Esophagus muscularis mucosa (tissue), 4 donors: ENCODE data around the gene RAB11FIP3. TPM values are rescaled to one million over a fixed set of nuclear protein-coding genes. Genes with fewer than 3 reads are reported as not detected.

Experiments used
- DNase-seq: peaks from one replicate; pipeline ENCODE4 v3.0.0-alpha.2; 2017; ENCODE audit errors: extremely low spot score
- H3K27ac ChIP-seq, 4 donors: fragments of 200-600 bp; sonication (generic); replicated peaks in 1 of 4; 1 replicate in 3 of 4; 2 replicates in 1 of 4; pipeline ENCODE4 v1.5.1; 2016 to 2019; ENCODE audit warnings: mild to moderate bottlenecking in 1 of 4
- H3K27me3 ChIP-seq, 4 donors: fragments of 200-600 bp; sonication (generic); one replicate each; pipeline versions ENCODE4 v1.5.1 to v1.6.0; 2016 to 2019
- H3K36me3 ChIP-seq, 4 donors: fragments of 200-600 bp; sonication (generic); one replicate each; pipeline ENCODE4 v1.5.1; 2016 to 2019
- H3K4me1 ChIP-seq, 4 donors: fragments of 200-600 bp; sonication (generic); one replicate each; pipeline ENCODE4 v1.5.1; 2016 to 2019
- H3K4me3 ChIP-seq, 4 donors: fragments of 200-600 bp; sonication (generic); 1 replicate in 2 of 4; 2 replicates in 2 of 4; pipeline ENCODE4 v1.5.1; 2016 to 2019; ENCODE audit warnings: mild to moderate bottlenecking in 4 of 4, moderate library complexity in 1 of 4
- H3K9me3 ChIP-seq, 4 donors: fragments of 200-600 bp; sonication (generic); 1 replicate in 3 of 4; 2 replicates in 1 of 4; pipeline ENCODE4 v1.5.1; 2016 to 2019
- CTCF ChIP-seq, 3 experiments: fragments of 200-600 bp in 2 of 3; fragments of 450-650 bp in 1 of 3; sonication (generic) in 2 of 3; IDR thresholded peaks; one replicate each; pipeline ENCODE4 v1.5.1; 2017 to 2019; ENCODE audit warnings: antibody characterized with exemption in 3 of 3, mild to moderate bottlenecking in 2 of 3, moderate library complexity in 1 of 3
- EP300 ChIP-seq: sonication (generic); formaldehyde crosslinking; IDR thresholded peaks from one replicate; pipeline ENCODE4 v1.6.1; 2017; ENCODE audit warnings: antibody characterized with exemption
- POLR2A ChIP-seq: fragments of 450-650 bp; IDR thresholded peaks from one replicate; pipeline ENCODE4 v1.6.1; 2017; ENCODE audit warnings: antibody characterized with exemption, moderate library complexity, mild to moderate bottlenecking, low read depth
- POLR2AphosphoS5 ChIP-seq, 2 donors: sonication (generic); formaldehyde crosslinking; IDR thresholded peaks; one replicate each; pipeline ENCODE4 v1.6.1; 2017; ENCODE audit warnings: antibody characterized with exemption in 2 of 2
- WGBS: methylation state at CpG from one replicate; pipeline ENCODE4 v1.1.5; 2018; 5-methylcytosine and 5-hydroxymethylcytosine counted together
- intact Hi-C: fragments of 100-400 bp; cut with DNase I; formaldehyde crosslinking; loops from one replicate; pipeline ENCODE4 v1.15.1; 2023
- total RNA-seq, 4 donors: library from RNA; depleted of rRNA; stranded (reverse); fragments of >200 nt; gene quantifications; one replicate each; pipeline versions ENCODE4 v1.1.0 to v1.2.1, GENCODE V29; 2016

Gene RAB11FIP3
- total RNA-seq, 4 donors from 2014 or later = 50.3 to 77.9 (median 58.8) TPM

- WGBS = 12% methylated on average over 19 of the region's 31 CpGs
- peaks cover 0 to 4% (median 0%) of the 10 kb centered on the region in 4 donors for H3K36me3 ChIP-seq
- H3K4me3 ChIP-seq = peak overlapping the region; percentile 80 to 87 (median 82)
- intact Hi-C loops = loop anchor here (10.0 kb wide), 1 partner anchor 100 kb away; the partner anchor contains the start of gene CAPN15
- H3K9me3 ChIP-seq = no peaks in the 10 kb centered on the region
- peak overlapping the region; percentile 91 to 97 (median 94) for H3K27ac ChIP-seq
- no peak for TF ChIP-seq POLR2AphosphoS5 (IDR thresholded peaks at IDR 0.05)
- no peak for TF ChIP-seq CTCF (IDR thresholded peaks at IDR 0.05)
- peak; percentile 27 for TF ChIP-seq EP300
- TF ChIP-seq POLR2A = peak; percentile 39
- DNase-seq = no peak
- peaks cover 26 to 59% (median 57%) of the 10 kb centered on the region in 4 donors for H3K4me1 ChIP-seq
- H3K27me3 ChIP-seq = no peaks in the 10 kb centered on the region
These were observed 797 bp upstream of the RAB11FIP3 start for GRCh38 chr16:424623-425081.

- Histone ChIP-seq H3K4me3 (peak overlapping the region; percentile 80 to 87 (median 82)), H3K27me3 (no peaks in the 10 kb centered on the region), H3K36me3 (peaks cover 0 to 4% (median 0%) of the 10 kb centered on the region in 4 donors), H3K9me3 (no peaks in the 10 kb centered on the region), H3K27ac (peak overlapping the region; percentile 91 to 97 (median 94)), H3K4me1 (peaks cover 26 to 67% (median 63%) of the 10 kb centered on the region in 4 donors)
- TF ChIP-seq CTCF (IDR thresholded peaks at IDR 0.05) (no peak), POLR2AphosphoS5 (IDR thresholded peaks at IDR 0.05) (no peak), EP300 (no peak), POLR2A (no peak)
- WGBS = no CpG with 5 or more reads among the region's 63 CpGs
- DNase-seq = no peak
- intact Hi-C loops = loop anchor here (10.0 kb wide), 1 partner anchor 99 kb away; the partner anchor contains the start of gene CAPN15
These were observed 278 bp downstream of the RAB11FIP3 start for GRCh38 chr16:425740-426114.

- intact Hi-C loops = loop anchor here (10.0 kb wide), 1 partner anchor 98 kb away; the partner anchor contains the start of gene CAPN15
- DNase-seq = no peak
- no peaks in the 10 kb centered on the region for H3K27me3 ChIP-seq
- H3K4me1 ChIP-seq = peaks cover 26 to 70% (median 63%) of the 10 kb centered on the region in 4 donors
- peaks cover 0 to 4% (median 0%) of the 10 kb centered on the region in 4 donors for H3K36me3 ChIP-seq
- peak overlapping the region; percentile 91 to 97 (median 94) for H3K27ac ChIP-seq
- 0% methylated on average over 43 of the region's 97 CpGs for WGBS
- H3K9me3 ChIP-seq = no peaks in the 10 kb centered on the region
- H3K4me3 ChIP-seq = peak overlapping the region; percentile 80 to 87 (median 82)
- TF ChIP-seq CTCF (IDR thresholded peaks at IDR 0.05) (no peak), POLR2AphosphoS5 (IDR thresholded peaks at IDR 0.05) (no peak), EP300 (no peak), POLR2A (no peak)
These were observed 861 bp downstream of the RAB11FIP3 start for GRCh38 chr16:426115-426905.

GRCh38 chr16:426906-427249 is 1.4 kb downstream of the RAB11FIP3 start:
- TF ChIP-seq POLR2A = no peak
- TF ChIP-seq EP300 = no peak
- TF ChIP-seq POLR2AphosphoS5 (IDR thresholded peaks at IDR 0.05) = no peak
- no peak for TF ChIP-seq CTCF (IDR thresholded peaks at IDR 0.05)
- H3K27ac ChIP-seq = peak overlapping the region in 3 of 4 donors; percentile 91 to 97 (median 92)

More at GRCh38 chr16:426906-427249, 1.4 kb downstream of the RAB11FIP3 start:
- Histone ChIP-seq H3K36me3 (peaks cover 0 to 4% (median 0%) of the 10 kb centered on the region in 4 donors), H3K4me1 (peaks cover 26 to 70% (median 63%) of the 10 kb centered on the region in 4 donors), H3K27me3 (no peaks in the 10 kb centered on the region), H3K9me3 (no peaks in the 10 kb centered on the region), H3K4me3 (peak overlapping the region; percentile 80 to 87 (median 82))
- WGBS = 10% methylated on average over 8 of the region's 13 CpGs
- intact Hi-C loops = loop anchor here (10.0 kb wide), 1 partner anchor 98 kb away; the partner anchor contains the start of gene CAPN15
- DNase-seq = no peak
